Activated naive CD8-positive, alpha-beta T cell treated with anti-CD3 and anti-CD28 coated beads, Interleukin-2, amount 10 ng/mL, durations not matched to agents 7 days and 5 days (primary cell): ENCODE measurements around the gene FHIT. TPM values are rescaled to one million over a fixed set of nuclear protein-coding genes. Genes with fewer than 3 reads are reported as not detected.

Experiments
- ATAC-seq: fragments of 150-1000 bp; cut with Tn5 transposase; one replicate; pipeline ENCODE4 v1.10.0; 2021; ENCODE audit warnings: low read depth, moderate library complexity
- POLR2A ChIA-PET: fragments of 350-600 bp; sonication (Branson Sonifier 250); formaldehyde crosslinking; loops from one replicate; lab custom pipeline; 2021; ENCODE audit warnings: antibody characterized with exemption; lab: Charles Lee
- DNase-seq: peaks from one replicate; pipeline ENCODE4 v3.0.0; 2021
- H3K27ac Mint-ChIP-seq: one replicate; pipeline ENCODE4 v1.8.0; 2022; ENCODE audit warnings: mild to moderate bottlenecking, mixed read lengths
- H3K27me3 Mint-ChIP-seq: one replicate; pipeline ENCODE4 v1.8.0; 2022; ENCODE audit warnings: mild to moderate bottlenecking, moderate library complexity, mixed read lengths
- H3K36me3 Mint-ChIP-seq: one replicate; pipeline ENCODE4 v1.8.0; 2021; ENCODE audit warnings: mild to moderate bottlenecking, mixed read lengths
- H3K4me1 Mint-ChIP-seq: one replicate; pipeline ENCODE4 v1.8.0; 2021; ENCODE audit warnings: mixed read lengths
- H3K4me3 Mint-ChIP-seq: one replicate; pipeline ENCODE4 v1.8.0; 2022; ENCODE audit warnings: mild to moderate bottlenecking, moderate library complexity, mixed read lengths
- H3K9me3 Mint-ChIP-seq: one replicate; pipeline ENCODE4 v1.8.0; 2021; ENCODE audit warnings: mixed read lengths
- total RNA-seq, 2 experiments: library from RNA; stranded (reverse); gene quantifications; one replicate each; pipeline ENCODE4 v1.2.3, GENCODE V29; 2021

Gene FHIT
- total RNA-seq, 2 experiments from 2014 or later, result 3.7 to 5.8 TPM

GRCh38 chr3:60598671-60599070 is 652.6 kb downstream of the FHIT start:
- Mint-ChIP-seq H3K27ac (no peak overlapping the region), H3K36me3 (no peaks in the 10 kb centered on the region), H3K27me3 (no peaks in the 10 kb centered on the region), H3K4me3 (no peak overlapping the region), H3K9me3 (no peaks in the 10 kb centered on the region), H3K4me1 (peaks cover 6% of the 10 kb centered on the region)
- POLR2A ChIA-PET, result no interaction called here
- no peak for ATAC-seq
- DNase-seq, result no peak

GRCh38 chr3:60594025-60594424 is 657.2 kb downstream of the FHIT start:
- no peaks in the 10 kb centered on the region for H3K4me1 Mint-ChIP-seq
- POLR2A ChIA-PET, result no interaction called here
- H3K36me3 Mint-ChIP-seq, result no peaks in the 10 kb centered on the region
- no peak overlapping the region for H3K4me3 Mint-ChIP-seq
- no peak overlapping the region for H3K27ac Mint-ChIP-seq
- no peak for DNase-seq
- no peaks in the 10 kb centered on the region for H3K9me3 Mint-ChIP-seq
- ATAC-seq, result no peak
- no peaks in the 10 kb centered on the region for H3K27me3 Mint-ChIP-seq

- POLR2A ChIA-PET, result no interaction called here
Observed at GRCh38 chr3:60591267-60591666, 660.0 kb downstream of the FHIT start.

GRCh38 chr3:60588806-60589205 is 662.4 kb downstream of the FHIT start:
- Mint-ChIP-seq H3K4me3 (no peak overlapping the region), H3K4me1 (no peaks in the 10 kb centered on the region), H3K36me3 (no peaks in the 10 kb centered on the region), H3K27me3 (no peaks in the 10 kb centered on the region), H3K9me3 (peaks cover 5% of the 10 kb centered on the region), H3K27ac (no peak overlapping the region)
- DNase-seq (no peak), ATAC-seq (no peak)
- POLR2A ChIA-PET, result no interaction called here

More at GRCh38 chr3:60591267-60591666, 660.0 kb downstream of the FHIT start:
- no peaks in the 10 kb centered on the region for H3K4me1 Mint-ChIP-seq
- H3K27me3 Mint-ChIP-seq, result no peaks in the 10 kb centered on the region
- H3K9me3 Mint-ChIP-seq, result peaks cover 5% of the 10 kb centered on the region
- no peak for DNase-seq
- no peaks in the 10 kb centered on the region for H3K36me3 Mint-ChIP-seq
- H3K4me3 Mint-ChIP-seq, result no peak overlapping the region
- ATAC-seq, result no peak
- H3K27ac Mint-ChIP-seq, result no peak overlapping the region

- Mint-ChIP-seq H3K4me3 (no peak overlapping the region), H3K9me3 (peaks cover 5% of the 10 kb centered on the region), H3K27me3 (no peaks in the 10 kb centered on the region), H3K27ac (no peak overlapping the region), H3K36me3 (no peaks in the 10 kb centered on the region), H3K4me1 (no peaks in the 10 kb centered on the region)
- no peak for DNase-seq
- POLR2A ChIA-PET, result no interaction called here
- ATAC-seq, result no peak
Observed at GRCh38 chr3:60585918-60586317, 665.3 kb downstream of the FHIT start.

GRCh38 chr3:60584250-60584649 is 667.0 kb downstream of the FHIT start:
- H3K4me1 Mint-ChIP-seq, result no peaks in the 10 kb centered on the region

GRCh38 chr3:60582288-60582687 is 669.0 kb downstream of the FHIT start:
- peaks cover 5% of the 10 kb centered on the region for H3K9me3 Mint-ChIP-seq
- H3K27me3 Mint-ChIP-seq, result no peaks in the 10 kb centered on the region
- H3K27ac Mint-ChIP-seq, result no peak overlapping the region
- H3K4me3 Mint-ChIP-seq, result no peak overlapping the region
- POLR2A ChIA-PET, result no interaction called here
- ATAC-seq, result no peak
- no peak for DNase-seq
- H3K36me3 Mint-ChIP-seq, result no peaks in the 10 kb centered on the region
- H3K4me1 Mint-ChIP-seq, result no peaks in the 10 kb centered on the region

More at GRCh38 chr3:60584250-60584649, 667.0 kb downstream of the FHIT start:
- Mint-ChIP-seq H3K36me3 (no peaks in the 10 kb centered on the region), H3K27ac (no peak overlapping the region), H3K9me3 (peaks cover 5% of the 10 kb centered on the region), H3K4me3 (no peak overlapping the region), H3K27me3 (no peaks in the 10 kb centered on the region)
- no peak for DNase-seq
- ATAC-seq, result no peak
- POLR2A ChIA-PET, result no interaction called here

GRCh38 chr3:60580809-60581208 is 670.4 kb downstream of the FHIT start:
- DNase-seq (no peak), ATAC-seq (no peak)
- POLR2A ChIA-PET, result no interaction called here
- no peaks in the 10 kb centered on the region for H3K36me3 Mint-ChIP-seq
- H3K4me1 Mint-ChIP-seq, result no peaks in the 10 kb centered on the region
- H3K27me3 Mint-ChIP-seq, result no peaks in the 10 kb centered on the region
- no peak overlapping the region for H3K4me3 Mint-ChIP-seq
- no peak overlapping the region for H3K27ac Mint-ChIP-seq
- H3K9me3 Mint-ChIP-seq, result no peaks in the 10 kb centered on the region

- Mint-ChIP-seq H3K36me3 (no peaks in the 10 kb centered on the region), H3K4me1 (no peaks in the 10 kb centered on the region), H3K27me3 (no peaks in the 10 kb centered on the region), H3K27ac (no peak overlapping the region), H3K4me3 (no peak overlapping the region), H3K9me3 (no peaks in the 10 kb centered on the region)
- POLR2A ChIA-PET, result no interaction called here
- ATAC-seq, result no peak
- no peak for DNase-seq
Observed at GRCh38 chr3:60579734-60580133, 671.5 kb downstream of the FHIT start.

- Mint-ChIP-seq H3K4me1 (no peaks in the 10 kb centered on the region), H3K4me3 (no peak overlapping the region), H3K27ac (no peak overlapping the region), H3K9me3 (no peaks in the 10 kb centered on the region), H3K36me3 (no peaks in the 10 kb centered on the region), H3K27me3 (no peaks in the 10 kb centered on the region)
- POLR2A ChIA-PET, result no interaction called here
- ATAC-seq, result no peak
- no peak for DNase-seq
Observed at GRCh38 chr3:60578936-60579335, 672.3 kb downstream of the FHIT start.

- POLR2A ChIA-PET, result no interaction called here
- ATAC-seq (no peak), DNase-seq (no peak)
- H3K36me3 Mint-ChIP-seq, result no peaks in the 10 kb centered on the region
- no peaks in the 10 kb centered on the region for H3K27me3 Mint-ChIP-seq
- no peak overlapping the region for H3K27ac Mint-ChIP-seq
- no peaks in the 10 kb centered on the region for H3K4me1 Mint-ChIP-seq
- no peak overlapping the region for H3K4me3 Mint-ChIP-seq
- H3K9me3 Mint-ChIP-seq, result no peaks in the 10 kb centered on the region
Observed at GRCh38 chr3:60577601-60578000, 673.7 kb downstream of the FHIT start.

- POLR2A ChIA-PET, result no interaction called here
- ATAC-seq, result no peak
- Mint-ChIP-seq H3K27me3 (no peaks in the 10 kb centered on the region), H3K36me3 (no peaks in the 10 kb centered on the region), H3K4me3 (no peak overlapping the region), H3K27ac (no peak overlapping the region), H3K4me1 (no peaks in the 10 kb centered on the region), H3K9me3 (no peaks in the 10 kb centered on the region)
- DNase-seq, result no peak
Observed at GRCh38 chr3:60575718-60576272, 675.5 kb downstream of the FHIT start.

GRCh38 chr3:60574046-60574769 is 677.0 kb downstream of the FHIT start:
- Mint-ChIP-seq H3K4me1 (no peaks in the 10 kb centered on the region), H3K9me3 (no peaks in the 10 kb centered on the region), H3K36me3 (no peaks in the 10 kb centered on the region), H3K27me3 (no peaks in the 10 kb centered on the region), H3K27ac (no peak overlapping the region), H3K4me3 (no peak overlapping the region)
- ATAC-seq, result no peak
- POLR2A ChIA-PET, result no interaction called here
- no peak for DNase-seq

- Mint-ChIP-seq H3K4me1 (no peaks in the 10 kb centered on the region), H3K9me3 (no peaks in the 10 kb centered on the region), H3K36me3 (no peaks in the 10 kb centered on the region), H3K27ac (no peak overlapping the region), H3K27me3 (no peaks in the 10 kb centered on the region), H3K4me3 (no peak overlapping the region)
- DNase-seq (no peak), ATAC-seq (no peak)
- POLR2A ChIA-PET, result no interaction called here
Observed at GRCh38 chr3:60573494-60573893, 677.8 kb downstream of the FHIT start.
